ENCODE measurements around the gene TOGARAM1.

Gene TOGARAM1

DNA sequence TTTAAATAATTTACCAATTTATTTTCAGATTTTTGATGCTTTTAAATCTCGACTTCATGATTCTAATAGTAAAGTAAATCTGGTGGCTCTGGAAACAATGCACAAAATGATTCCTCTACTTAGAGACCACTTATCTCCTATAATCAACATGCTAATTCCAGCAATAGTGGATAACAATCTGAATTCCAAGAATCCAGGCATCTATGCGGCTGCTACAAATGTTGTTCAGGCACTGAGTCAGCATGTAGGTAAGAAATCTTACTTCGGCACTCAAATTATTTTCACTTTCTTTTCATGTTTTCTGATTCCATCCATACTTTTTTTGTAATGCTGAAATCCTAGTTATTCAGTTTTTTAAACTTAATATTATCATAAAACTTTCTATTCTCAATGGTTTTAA lies 106.4 kb downstream of the TOGARAM1 start:
- Histone ChIP-seq H3K9ac (no peak overlapping the region), H2AFZ (ENCODE audit: low read depth) (no peak overlapping the region), H3K27me3 (ENCODE audit: insufficient read depth, low read depth) (no peaks in the 10 kb centered on the region), H3K4me1 (ENCODE audit: low read depth, poor library complexity, severe bottlenecking) (no peaks in the 10 kb centered on the region), H4K20me1 (ENCODE audit: insufficient read depth) (no peaks in the 10 kb centered on the region), H3K4me3 (IDR thresholded peaks at IDR 0.05; ENCODE audit: insufficient read depth, low read depth, low read length) (no peak overlapping the region), H3K79me2 (ENCODE audit: insufficient read depth, low read depth) (no peaks in the 10 kb centered on the region), H3K36me3 (ENCODE audit: insufficient read depth) (no peaks in the 10 kb centered on the region), H3K4me2 (no peak overlapping the region), H3K27ac (no peak overlapping the region)
- TF ChIP-seq CTCF (conservative IDR thresholded peaks at IDR 0.05; ENCODE audit: low read depth, low read length) = no peak

GRCh38 chr14:45070215-45070614 lies 108.2 kb downstream of the TOGARAM1 start:
- no peak overlapping the region for H3K27ac ChIP-seq
- H3K27me3 ChIP-seq (ENCODE audit: insufficient read depth, low read depth) = no peaks in the 10 kb centered on the region
- H3K79me2 ChIP-seq (ENCODE audit: insufficient read depth, low read depth) = no peaks in the 10 kb centered on the region
- no peaks in the 10 kb centered on the region for H4K20me1 ChIP-seq (ENCODE audit: insufficient read depth)
- no peak overlapping the region for H3K4me3 ChIP-seq (IDR thresholded peaks at IDR 0.05; ENCODE audit: insufficient read depth, low read depth, low read length)
- TF ChIP-seq CTCF (conservative IDR thresholded peaks at IDR 0.05; ENCODE audit: low read depth, low read length) = no peak
- no peak overlapping the region for H3K9ac ChIP-seq
- no peaks in the 10 kb centered on the region for H3K36me3 ChIP-seq (ENCODE audit: insufficient read depth)
- H3K4me1 ChIP-seq (ENCODE audit: low read depth, poor library complexity, severe bottlenecking) = no peaks in the 10 kb centered on the region
- no peak overlapping the region for H3K4me2 ChIP-seq
- no peak overlapping the region for H2AFZ ChIP-seq (ENCODE audit: low read depth)

DNA sequence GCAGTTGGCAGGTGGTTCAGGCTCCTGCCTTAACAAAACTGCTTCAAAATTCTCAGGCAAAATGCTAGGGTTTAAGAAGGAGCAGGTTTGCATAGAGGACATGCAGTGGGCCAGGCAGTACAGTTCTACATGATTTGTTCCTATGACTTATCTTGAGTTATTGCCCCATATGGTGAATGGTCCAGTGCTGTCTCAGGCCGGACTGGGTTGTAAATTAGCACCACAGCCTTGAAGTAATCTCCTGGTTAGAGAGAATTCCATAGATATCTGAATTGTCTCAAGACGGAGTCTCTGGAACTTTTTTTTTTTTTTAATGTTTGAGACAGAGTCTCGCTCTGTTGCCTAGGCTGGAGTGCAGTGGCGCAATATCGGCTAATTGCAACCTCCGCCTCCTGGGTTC lies 110.1 kb downstream of the TOGARAM1 start:
- Histone ChIP-seq H3K36me3 (ENCODE audit: insufficient read depth) (no peaks in the 10 kb centered on the region), H3K4me1 (ENCODE audit: low read depth, poor library complexity, severe bottlenecking) (no peaks in the 10 kb centered on the region), H4K20me1 (ENCODE audit: insufficient read depth) (no peaks in the 10 kb centered on the region), H3K27ac (no peak overlapping the region), H2AFZ (ENCODE audit: low read depth) (no peak overlapping the region), H3K27me3 (ENCODE audit: insufficient read depth, low read depth) (no peaks in the 10 kb centered on the region), H3K79me2 (ENCODE audit: insufficient read depth, low read depth) (no peaks in the 10 kb centered on the region), H3K4me2 (no peak overlapping the region), H3K4me3 (IDR thresholded peaks at IDR 0.05; ENCODE audit: insufficient read depth, low read depth, low read length) (no peak overlapping the region), H3K9ac (no peak overlapping the region)
- no peak for TF ChIP-seq CTCF (conservative IDR thresholded peaks at IDR 0.05; ENCODE audit: low read depth, low read length)

DNA sequence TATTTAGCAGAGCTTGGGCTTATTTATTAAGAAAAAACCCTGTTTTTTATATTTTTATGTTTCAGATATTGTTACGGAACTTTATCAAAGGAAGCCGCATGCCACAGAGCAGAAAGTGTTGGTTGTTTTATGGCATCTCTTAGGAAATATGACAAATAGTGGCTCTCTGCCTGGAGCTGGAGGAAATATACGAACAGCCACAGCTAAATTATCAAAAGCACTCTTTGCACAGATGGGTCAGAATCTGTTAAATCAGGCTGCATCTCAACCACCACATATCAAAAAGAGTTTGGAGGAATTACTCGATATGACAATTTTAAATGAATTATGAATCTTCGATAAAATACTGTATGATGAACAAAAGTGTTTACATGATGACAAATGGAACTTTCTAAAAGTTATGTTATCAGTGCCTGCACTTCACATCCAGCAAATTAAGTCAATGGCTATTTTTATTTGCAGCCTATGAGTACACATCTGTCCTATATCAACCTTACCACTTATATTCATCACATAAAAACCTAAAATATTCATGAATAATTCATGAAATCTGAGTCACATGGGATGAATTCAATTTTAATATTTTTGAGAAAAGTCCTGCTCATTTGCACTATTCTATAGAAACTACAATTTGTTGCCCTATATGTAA lies 111.4 kb downstream of the TOGARAM1 start:
- H3K27ac ChIP-seq = no peak overlapping the region
- H3K9ac ChIP-seq = no peak overlapping the region
- no peak overlapping the region for H2AFZ ChIP-seq (ENCODE audit: low read depth)
- H3K4me3 ChIP-seq (IDR thresholded peaks at IDR 0.05; ENCODE audit: insufficient read depth, low read depth, low read length) = no peak overlapping the region
- H4K20me1 ChIP-seq (ENCODE audit: insufficient read depth) = no peaks in the 10 kb centered on the region
- H3K79me2 ChIP-seq (ENCODE audit: insufficient read depth, low read depth) = no peaks in the 10 kb centered on the region
- H3K4me2 ChIP-seq = no peak overlapping the region
- no peak for TF ChIP-seq CTCF (conservative IDR thresholded peaks at IDR 0.05; ENCODE audit: low read depth, low read length)
- H3K36me3 ChIP-seq (ENCODE audit: insufficient read depth) = no peaks in the 10 kb centered on the region
- H3K4me1 ChIP-seq (ENCODE audit: low read depth, poor library complexity, severe bottlenecking) = no peaks in the 10 kb centered on the region
- no peaks in the 10 kb centered on the region for H3K27me3 ChIP-seq (ENCODE audit: insufficient read depth, low read depth)
